Measurements from ENCODE around the gene CERK.

DNA sequence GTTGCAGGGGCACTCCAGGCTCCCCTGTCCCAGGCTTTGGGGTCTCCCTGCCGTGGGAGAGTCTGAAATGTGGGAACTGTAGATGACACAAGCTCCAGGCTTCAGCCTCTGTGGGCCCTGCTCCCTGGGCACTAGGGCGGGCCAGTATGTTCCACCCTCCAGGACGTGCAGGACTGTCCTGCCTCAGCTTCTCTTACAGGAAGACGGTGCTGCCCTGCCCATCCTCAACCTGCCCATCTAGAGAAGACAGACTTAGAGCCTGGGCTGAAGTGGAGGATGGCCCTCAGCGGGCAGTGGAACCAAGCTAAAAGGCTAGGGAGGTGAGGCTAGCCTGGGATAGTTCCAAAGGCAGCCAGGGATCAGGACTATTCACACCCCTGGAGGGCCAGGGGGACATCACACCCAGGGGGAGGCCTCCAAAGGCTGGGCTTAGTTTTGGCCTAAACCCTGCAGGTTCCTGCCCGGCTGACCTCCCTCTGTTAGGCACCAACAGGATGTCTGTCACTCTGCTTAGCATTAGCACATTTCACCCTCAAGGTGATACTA is 4.0 kb upstream of the CERK start:
- no peak for TF ChIP-seq CTCF (conservative IDR thresholded peaks at IDR 0.05)
- no peak for TF ChIP-seq EZH2 (IDR thresholded peaks at IDR 0.05; ENCODE audit: low read depth)

Measured in PC-9 (cell line).